A673 (cell line): ENCODE data around the gene TBCD.

Source experiments
- CTCF ChIP-seq: fragments of 300-800, 200-600 bp; sonication (generic); conservative IDR thresholded peaks from 2 replicates; pipeline ENCODE4 v1.5.1; 2017; ENCODE audit warnings: low read depth, mild to moderate bottlenecking, antibody characterized with exemption, low read length, moderate library complexity, mixed read lengths
- EZH2 ChIP-seq: fragments of 200-600 bp; sonication (generic); IDR thresholded peaks from 2 replicates; pipeline ENCODE4 v1.6.1; 2017; ENCODE audit warnings: borderline replicate concordance, low read depth, mild to moderate bottlenecking, mixed read lengths, antibody characterized with exemption, low read length; ENCODE audit not compliant: poor library complexity, severe bottlenecking

- no peak for TF ChIP-seq CTCF
- no peak for TF ChIP-seq EZH2
Observed at GRCh38 chr17:82891911-82892310, 140.0 kb downstream of the TBCD start.
